K562 (cell line): ENCODE results near the gene TRIM37.
"Not testable (repeated sequence)": the region's sequence is repeated elsewhere in the genome, so short reads cannot be mapped to it uniquely, and the experiment has no call there.

Source experiments
- ATF3 ChIP-seq, 2 experiments: fragments of 450-650 bp in 1 of 2; sonication (generic) in 1 of 2; formaldehyde crosslinking in 1 of 2; IDR thresholded peaks in 1 of 2; conservative IDR thresholded peaks in 1 of 2; 2 replicates each; pipeline versions ENCODE4 v1.6.1 to v1.8.1; 2016 to 2023; ENCODE audit warnings: mild to moderate bottlenecking in 2 of 2, moderate library complexity in 2 of 2, inconsistent platforms in 1 of 2, missing genetic modification reagents in 1 of 2
- COPS2 ChIP-seq: fragments of 450-650 bp; conservative IDR thresholded peaks from 2 replicates; pipeline ENCODE4 v1.6.1; 2016; ENCODE audit warnings: mild to moderate bottlenecking, moderate library complexity
- PHF8 ChIP-seq: fragments of 200-600 bp; sonication (generic); IDR thresholded peaks from 2 replicates; pipeline ENCODE4 v1.6.1; 2012; ENCODE audit warnings: mixed run types, mild to moderate bottlenecking, inconsistent platforms, low read length, moderate library complexity, borderline replicate concordance
- POLR2A ChIP-seq: fragments of 450-650 bp; conservative IDR thresholded peaks from 2 replicates; pipeline ENCODE4 v1.6.1; 2016
- POLR2AphosphoS2 ChIP-seq: IDR thresholded peaks from 2 replicates; pipeline ENCODE4 v1.6.1; 2012; ENCODE audit warnings: low read length, improper control_type of control experiment
- RAD21 ChIP-seq, 2 experiments: fragments of 250-450 bp in 1 of 2; fragments of 450-650 bp in 1 of 2; sonication (Bioruptor Pico) in 1 of 2; formaldehyde crosslinking in 1 of 2; IDR thresholded peaks in 1 of 2; conservative IDR thresholded peaks in 1 of 2; 2 replicates each; pipeline versions ENCODE4 v1.4.0 to v1.8.0; 2020 to 2022; ENCODE audit warnings: mild to moderate bottlenecking in 2 of 2, moderate library complexity in 1 of 2
- SAP30 ChIP-seq: fragments of 200-600 bp; sonication (generic); IDR thresholded peaks from 2 replicates; pipeline ENCODE4 v1.6.1; 2012; ENCODE audit warnings: borderline replicate concordance, low read depth, mild to moderate bottlenecking, moderate library complexity, low read length, control low read depth, inconsistent platforms; ENCODE audit not compliant: insufficient read depth, poor library complexity, severe bottlenecking
- SPI1 ChIP-seq: IDR thresholded peaks from 2 replicates; pipeline ENCODE4 v1.6.1; 2011; ENCODE audit warnings: low read depth, low read length, control low read depth, borderline replicate concordance
- ZNF384 ChIP-seq: IDR thresholded peaks from 2 replicates; pipeline ENCODE4 v1.6.1; 2012; ENCODE audit warnings: low read depth, low read length, improper control_type of control experiment
- ZNF586 ChIP-seq: fragments of 450-650 bp; formaldehyde crosslinking; conservative IDR thresholded peaks from 2 replicates; pipeline ENCODE4 v1.4.0; 2020; ENCODE audit warnings: mild to moderate bottlenecking, moderate library complexity

DNA sequence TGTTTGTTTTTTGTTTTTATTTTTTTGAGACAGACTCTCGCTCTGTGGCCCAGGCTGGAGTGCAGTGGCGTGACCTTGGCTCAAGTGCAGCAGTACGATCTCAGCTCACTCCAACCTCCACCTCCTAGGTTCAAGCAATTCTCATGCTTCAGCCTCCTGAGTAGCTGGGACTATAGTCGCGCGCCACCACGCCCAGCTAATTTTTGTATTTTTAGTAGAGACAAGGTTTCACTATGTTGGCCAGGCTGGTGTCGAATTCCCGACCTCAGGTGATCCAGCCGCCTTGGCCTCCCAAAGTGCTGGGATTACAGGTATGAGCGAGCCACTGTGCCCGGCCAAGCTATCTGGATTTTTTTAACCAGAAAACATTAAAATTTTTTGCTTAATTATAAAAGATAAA, 16.1 kb downstream of the TRIM37 start:
- TF ChIP-seq ATF3 (IDR thresholded peaks at IDR 0.05); ATF3 (CRISPR knock-in tag; conservative IDR thresholded peaks at IDR 0.05); POLR2AphosphoS2; SAP30; SPI1; PHF8; COPS2; ZNF384; POLR2A; ZNF586; RAD21 (CRISPR knock-in tag; conservative IDR thresholded peaks at IDR 0.05 in 1 of 2, IDR thresholded peaks at IDR 0.05 in 1 of 2): not testable (repeated sequence)
